Measurements from ENCODE around the gene SLC15A3. TPM values are rescaled to one million over a fixed set of nuclear protein-coding genes. Genes with fewer than 3 reads are reported as not detected.

The SLC15A3 gene
- total RNA-seq, 1 experiment from 2014 or later, result 10.2 TPM

- TF ChIP-seq, protein P1, sequence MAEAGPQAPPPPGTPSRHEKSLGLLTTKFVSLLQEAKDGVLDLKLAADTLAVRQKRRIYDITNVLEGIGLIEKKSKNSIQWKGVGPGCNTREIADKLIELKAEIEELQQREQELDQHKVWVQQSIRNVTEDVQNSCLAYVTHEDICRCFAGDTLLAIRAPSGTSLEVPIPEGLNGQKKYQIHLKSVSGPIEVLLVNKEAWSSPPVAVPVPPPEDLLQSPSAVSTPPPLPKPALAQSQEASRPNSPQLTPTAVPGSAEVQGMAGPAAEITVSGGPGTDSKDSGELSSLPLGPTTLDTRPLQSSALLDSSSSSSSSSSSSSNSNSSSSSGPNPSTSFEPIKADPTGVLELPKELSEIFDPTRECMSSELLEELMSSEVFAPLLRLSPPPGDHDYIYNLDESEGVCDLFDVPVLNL (CRISPR knock-in tag; IDR thresholded peaks at IDR 0.05; ENCODE audit: borderline replicate concordance, low read depth), result no peak
These were observed 21.6 kb downstream of the SLC15A3 start (continued) for GRCh38 chr11:60930394-60930793.

- H3K36me3 Mint-ChIP-seq, result peaks cover 17% of the 10 kb centered on the region
- CTCF ChIA-PET, result interaction anchor here (1.2 kb wide), 1 partner anchor 30 kb away, joined by 3 read pairs; no protein-coding TSS in a partner anchor
- no peaks in the 10 kb centered on the region; the same call in 1 of the 2 replicates for H3K27me3 Mint-ChIP-seq (ENCODE audit: low read depth)
- no peak for ATAC-seq
- POLR2A ChIA-PET, result interaction anchor here (0.6 kb wide), 1 partner anchor 11 kb away, joined by 4 read pairs; no protein-coding TSS in a partner anchor
- no peak overlapping the region for H3K27ac Mint-ChIP-seq
- no peak for DNase-seq (ENCODE audit: low spot score)
- no peaks in the 10 kb centered on the region for H3K9me3 Mint-ChIP-seq
- TF ChIP-seq RORB (CRISPR knock-in tag; IDR thresholded peaks at IDR 0.05), result no peak
- TF ChIP-seq GRHL2 (CRISPR knock-in tag; IDR thresholded peaks at IDR 0.05; ENCODE audit: insufficient replicate concordance, severe bottlenecking), result no peak
- TF ChIP-seq NR1H2 (CRISPR knock-in tag; IDR thresholded peaks at IDR 0.05), result no peak
- TF ChIP-seq, protein P2, sequence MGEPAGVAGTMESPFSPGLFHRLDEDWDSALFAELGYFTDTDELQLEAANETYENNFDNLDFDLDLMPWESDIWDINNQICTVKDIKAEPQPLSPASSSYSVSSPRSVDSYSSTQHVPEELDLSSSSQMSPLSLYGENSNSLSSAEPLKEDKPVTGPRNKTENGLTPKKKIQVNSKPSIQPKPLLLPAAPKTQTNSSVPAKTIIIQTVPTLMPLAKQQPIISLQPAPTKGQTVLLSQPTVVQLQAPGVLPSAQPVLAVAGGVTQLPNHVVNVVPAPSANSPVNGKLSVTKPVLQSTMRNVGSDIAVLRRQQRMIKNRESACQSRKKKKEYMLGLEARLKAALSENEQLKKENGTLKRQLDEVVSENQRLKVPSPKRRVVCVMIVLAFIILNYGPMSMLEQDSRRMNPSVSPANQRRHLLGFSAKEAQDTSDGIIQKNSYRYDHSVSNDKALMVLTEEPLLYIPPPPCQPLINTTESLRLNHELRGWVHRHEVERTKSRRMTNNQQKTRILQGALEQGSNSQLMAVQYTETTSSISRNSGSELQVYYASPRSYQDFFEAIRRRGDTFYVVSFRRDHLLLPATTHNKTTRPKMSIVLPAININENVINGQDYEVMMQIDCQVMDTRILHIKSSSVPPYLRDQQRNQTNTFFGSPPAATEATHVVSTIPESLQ (CRISPR knock-in tag; IDR thresholded peaks at IDR 0.05), result no peak
- TF ChIP-seq PRRX2 (CRISPR knock-in tag; IDR thresholded peaks at IDR 0.05), result no peak
- TF ChIP-seq E2F5 (CRISPR knock-in tag; IDR thresholded peaks at IDR 0.05), result no peak
- TF ChIP-seq SP1 (CRISPR knock-in tag; conservative IDR thresholded peaks at IDR 0.05), result no peak
- TF ChIP-seq ZNF416 (CRISPR knock-in tag; IDR thresholded peaks at IDR 0.05), result no peak
- TF ChIP-seq MAX (CRISPR knock-in tag; IDR thresholded peaks at IDR 0.05), result no peak
- TF ChIP-seq FOXJ3 (CRISPR knock-in tag; IDR thresholded peaks at IDR 0.05; ENCODE audit: borderline replicate concordance), result no peak
- TF ChIP-seq, protein P3, sequence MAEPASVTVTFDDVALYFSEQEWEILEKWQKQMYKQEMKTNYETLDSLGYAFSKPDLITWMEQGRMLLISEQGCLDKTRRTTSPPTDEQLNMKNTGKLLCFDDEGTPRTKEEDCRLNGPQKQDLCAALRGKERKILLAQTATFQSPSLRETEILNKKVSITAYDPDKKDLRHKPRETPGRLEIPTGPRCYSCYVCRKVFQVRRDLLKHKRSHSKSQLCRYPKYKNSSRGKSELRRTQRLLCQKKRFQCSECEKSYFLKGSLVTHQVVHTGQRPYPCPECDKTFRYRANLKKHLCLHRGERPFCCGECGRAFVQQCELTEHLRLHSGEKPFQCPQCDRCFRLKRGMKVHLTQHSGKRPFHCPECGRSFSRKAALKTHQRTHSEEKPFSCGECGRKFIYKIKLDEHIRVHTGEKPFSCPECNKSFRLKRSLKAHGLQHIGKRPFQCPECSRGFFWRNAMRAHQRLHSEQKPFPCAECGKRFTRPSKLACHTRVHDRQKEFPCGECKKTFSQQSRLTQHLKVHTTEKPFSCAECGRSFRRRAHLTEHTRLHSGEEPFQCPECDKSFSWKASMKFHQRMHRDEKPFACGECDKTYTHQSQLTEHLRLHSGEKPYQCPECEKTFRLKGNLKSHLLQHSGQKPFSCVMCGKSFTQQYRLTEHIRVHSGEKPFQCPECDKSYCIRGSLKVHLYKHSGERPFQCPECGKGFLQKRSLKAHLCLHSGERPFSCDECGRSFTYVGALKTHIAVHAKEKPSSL (CRISPR knock-in tag; conservative IDR thresholded peaks at IDR 0.05), result no peak
- no peak for TF ChIP-seq USF1 (CRISPR knock-in tag; IDR thresholded peaks at IDR 0.05)
- TF ChIP-seq, protein P4, sequence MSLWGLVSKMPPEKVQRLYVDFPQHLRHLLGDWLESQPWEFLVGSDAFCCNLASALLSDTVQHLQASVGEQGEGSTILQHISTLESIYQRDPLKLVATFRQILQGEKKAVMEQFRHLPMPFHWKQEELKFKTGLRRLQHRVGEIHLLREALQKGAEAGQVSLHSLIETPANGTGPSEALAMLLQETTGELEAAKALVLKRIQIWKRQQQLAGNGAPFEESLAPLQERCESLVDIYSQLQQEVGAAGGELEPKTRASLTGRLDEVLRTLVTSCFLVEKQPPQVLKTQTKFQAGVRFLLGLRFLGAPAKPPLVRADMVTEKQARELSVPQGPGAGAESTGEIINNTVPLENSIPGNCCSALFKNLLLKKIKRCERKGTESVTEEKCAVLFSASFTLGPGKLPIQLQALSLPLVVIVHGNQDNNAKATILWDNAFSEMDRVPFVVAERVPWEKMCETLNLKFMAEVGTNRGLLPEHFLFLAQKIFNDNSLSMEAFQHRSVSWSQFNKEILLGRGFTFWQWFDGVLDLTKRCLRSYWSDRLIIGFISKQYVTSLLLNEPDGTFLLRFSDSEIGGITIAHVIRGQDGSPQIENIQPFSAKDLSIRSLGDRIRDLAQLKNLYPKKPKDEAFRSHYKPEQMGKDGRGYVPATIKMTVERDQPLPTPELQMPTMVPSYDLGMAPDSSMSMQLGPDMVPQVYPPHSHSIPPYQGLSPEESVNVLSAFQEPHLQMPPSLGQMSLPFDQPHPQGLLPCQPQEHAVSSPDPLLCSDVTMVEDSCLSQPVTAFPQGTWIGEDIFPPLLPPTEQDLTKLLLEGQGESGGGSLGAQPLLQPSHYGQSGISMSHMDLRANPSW (CRISPR knock-in tag; conservative IDR thresholded peaks at IDR 0.05; ENCODE audit: low read depth), result no peak
- TF ChIP-seq, protein P5, sequence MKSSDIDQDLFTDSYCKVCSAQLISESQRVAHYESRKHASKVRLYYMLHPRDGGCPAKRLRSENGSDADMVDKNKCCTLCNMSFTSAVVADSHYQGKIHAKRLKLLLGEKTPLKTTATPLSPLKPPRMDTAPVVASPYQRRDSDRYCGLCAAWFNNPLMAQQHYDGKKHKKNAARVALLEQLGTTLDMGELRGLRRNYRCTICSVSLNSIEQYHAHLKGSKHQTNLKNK (CRISPR knock-in tag; IDR thresholded peaks at IDR 0.05), result no peak
- H3K4me1 Mint-ChIP-seq, result peaks cover 13% of the 10 kb centered on the region
- no peak overlapping the region for H3K4me3 Mint-ChIP-seq
These were observed 22.2 kb downstream of the SLC15A3 start for GRCh38 chr11:60929764-60930163.
